ENCODE results near the gene AJM1.

- no peak for TF ChIP-seq EZH2 (IDR thresholded peaks at IDR 0.05; ENCODE audit: borderline replicate concordance, insufficient read depth, low read depth, low read length, poor library complexity, severe bottlenecking)
- no peak for TF ChIP-seq CTCF (IDR thresholded peaks at IDR 0.05)
These were observed 19.7 kb downstream of the AJM1 start for GRCh38 chr9:136861874-136862457.
